GM21576 (cell line): ENCODE results near the gene MLKL.
"Not testable (repeated sequence)": the region's sequence is repeated elsewhere in the genome, so short reads cannot be mapped to it uniquely, and the experiment has no call there.

ENCODE experiments used
- ATAC-seq: cut with Tn5 transposase; IDR thresholded peaks from one replicate; pipeline ENCODE4 v1.9.1; 2021; ENCODE audit warnings: mild to moderate bottlenecking, moderate library complexity; ENCODE audit not compliant: unreplicated experiment

Gene MLKL

DNA sequence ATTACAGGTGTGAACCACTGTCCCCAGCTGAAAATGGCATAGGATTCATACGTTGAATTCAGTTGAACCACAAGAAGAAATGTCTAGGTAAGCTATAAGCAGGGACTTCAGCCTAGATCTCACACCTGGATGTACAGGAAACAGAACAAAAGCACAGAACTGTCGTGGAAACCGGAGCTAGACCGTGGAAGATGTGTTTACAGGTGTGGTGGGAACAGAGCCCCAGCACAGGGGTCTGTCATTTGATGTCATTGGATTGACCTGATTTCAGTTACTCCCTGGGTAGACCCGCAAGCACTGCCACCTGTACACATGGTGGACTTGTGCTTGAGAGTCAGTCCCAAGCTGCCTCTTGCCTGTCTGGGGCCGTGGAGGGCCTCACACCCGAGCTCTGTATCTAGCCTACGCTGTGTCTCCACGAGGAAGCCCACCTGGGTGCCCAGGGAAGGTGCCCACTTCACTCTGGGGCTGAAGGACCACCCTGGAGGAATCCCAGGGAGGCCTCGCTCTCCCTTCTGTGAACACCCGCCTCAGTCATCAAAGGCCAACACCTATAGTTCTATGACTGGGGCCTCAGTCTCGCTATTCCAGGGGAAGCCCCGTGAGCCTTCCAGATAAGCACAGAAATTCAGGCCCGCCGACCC, 32.2 kb upstream of the MLKL start:
- no peak for ATAC-seq

DNA sequence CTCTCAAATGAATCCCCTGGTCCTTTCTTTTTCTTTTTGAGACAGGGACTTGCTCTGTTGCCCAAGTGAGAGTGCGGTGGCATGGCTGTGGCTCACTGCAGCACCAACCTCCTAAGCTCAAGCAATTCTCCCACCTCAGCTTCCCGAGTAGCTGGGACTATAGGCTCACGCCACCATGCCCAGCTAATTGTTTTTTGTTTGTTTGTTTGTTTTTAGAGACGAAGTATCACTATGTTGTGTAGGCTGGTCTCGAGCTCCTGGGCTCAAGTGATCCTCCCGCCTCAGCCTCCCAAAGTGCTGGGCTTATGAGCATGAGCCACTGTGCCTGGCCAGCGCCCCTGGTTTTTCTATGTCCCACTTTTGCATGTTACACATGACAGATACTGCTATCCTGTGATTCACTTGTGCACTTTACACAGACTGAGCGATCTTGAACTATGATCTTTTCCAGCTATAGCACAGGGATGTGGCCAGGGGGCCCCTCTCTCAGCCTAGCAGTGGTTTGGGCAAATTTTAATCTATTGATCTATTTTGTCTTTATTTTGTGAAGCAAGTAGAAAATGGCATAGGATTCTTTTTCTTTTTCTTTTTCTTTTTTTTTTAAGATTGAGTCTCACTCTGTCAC, 31.3 kb upstream of the MLKL start:
- no peak for ATAC-seq

DNA sequence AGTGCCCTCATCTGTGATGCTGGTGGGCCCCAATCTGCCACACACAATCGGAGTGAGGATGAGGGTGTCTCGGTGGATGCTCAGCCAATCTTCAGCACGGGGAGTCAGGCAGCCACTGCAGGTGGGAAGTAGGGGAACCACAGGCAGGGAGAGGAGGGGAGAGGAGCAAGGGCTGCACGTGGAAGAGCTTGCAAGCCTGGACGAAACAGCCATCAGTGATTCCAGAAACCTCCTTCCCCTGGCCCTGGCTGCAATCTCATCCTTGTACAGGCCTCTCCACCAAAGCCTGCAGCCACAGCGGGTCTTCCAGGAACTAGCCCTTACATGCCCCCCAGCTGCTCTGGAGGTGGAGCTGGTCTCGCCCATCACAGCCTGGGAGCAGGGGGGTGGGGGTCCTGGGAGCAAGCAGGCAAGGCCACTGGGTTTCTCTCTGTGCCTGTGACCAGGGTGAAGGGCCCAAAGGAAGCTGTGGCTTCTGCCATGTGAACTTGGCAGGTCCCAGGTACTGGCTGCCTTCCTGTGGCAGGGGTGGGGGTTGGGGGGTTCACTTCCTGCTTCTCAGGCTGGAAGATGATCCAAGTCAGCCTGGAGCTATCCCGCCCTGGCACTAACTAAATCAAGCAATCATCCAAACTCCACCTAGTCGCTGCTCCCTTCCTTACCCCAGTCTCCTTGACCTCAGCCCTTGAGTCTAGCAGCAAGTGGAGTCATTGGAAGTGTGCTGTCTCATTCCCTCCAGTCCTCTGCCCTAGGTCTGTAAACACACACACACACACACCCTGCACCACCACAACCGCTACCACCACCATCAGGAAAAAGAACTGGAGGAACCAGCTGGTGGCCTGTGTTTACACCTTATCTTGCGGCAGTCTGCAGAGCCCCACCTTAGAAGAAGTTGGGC, 29.4 kb upstream of the MLKL start:
- ATAC-seq: no peak

DNA sequence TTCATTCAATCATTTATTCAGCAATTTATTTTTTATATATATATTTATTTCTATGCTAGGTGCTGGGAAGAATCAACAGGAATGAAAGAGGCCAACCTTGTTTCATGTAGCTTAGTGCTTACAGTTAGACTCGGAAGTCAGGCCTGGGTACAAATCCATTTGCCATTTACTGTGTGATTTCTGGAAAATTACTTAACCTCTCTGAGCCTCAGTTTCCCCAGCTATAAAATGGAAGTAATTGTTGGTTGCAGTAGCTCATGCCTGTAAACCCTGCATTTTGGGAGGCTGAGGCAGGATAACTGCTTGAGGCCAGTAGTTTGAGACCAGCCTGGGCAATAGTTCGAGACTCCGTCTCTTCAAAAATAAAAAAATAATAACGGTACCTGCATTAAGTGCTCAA, 27.2 kb upstream of the MLKL start:
- ATAC-seq: no peak

DNA sequence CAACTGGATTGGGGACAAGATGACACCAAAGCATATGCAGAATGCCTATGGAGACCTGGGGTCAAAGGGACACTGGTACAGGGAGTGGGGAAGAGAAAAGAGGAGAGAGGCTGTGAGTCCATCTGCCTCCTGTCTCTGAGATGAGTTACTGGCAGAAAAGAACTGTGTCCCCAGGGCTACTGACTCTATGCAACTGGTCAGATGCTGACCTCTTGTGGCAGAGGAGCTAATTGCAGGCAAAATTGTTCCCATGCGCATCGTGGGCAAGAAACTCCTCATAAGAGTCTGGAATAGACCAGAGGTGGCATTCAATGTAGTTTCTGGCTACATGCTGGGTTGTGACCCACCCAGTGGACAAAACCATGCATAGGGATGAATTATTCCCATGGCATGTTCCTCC, 26.1 kb upstream of the MLKL start:
- ATAC-seq: no peak

DNA sequence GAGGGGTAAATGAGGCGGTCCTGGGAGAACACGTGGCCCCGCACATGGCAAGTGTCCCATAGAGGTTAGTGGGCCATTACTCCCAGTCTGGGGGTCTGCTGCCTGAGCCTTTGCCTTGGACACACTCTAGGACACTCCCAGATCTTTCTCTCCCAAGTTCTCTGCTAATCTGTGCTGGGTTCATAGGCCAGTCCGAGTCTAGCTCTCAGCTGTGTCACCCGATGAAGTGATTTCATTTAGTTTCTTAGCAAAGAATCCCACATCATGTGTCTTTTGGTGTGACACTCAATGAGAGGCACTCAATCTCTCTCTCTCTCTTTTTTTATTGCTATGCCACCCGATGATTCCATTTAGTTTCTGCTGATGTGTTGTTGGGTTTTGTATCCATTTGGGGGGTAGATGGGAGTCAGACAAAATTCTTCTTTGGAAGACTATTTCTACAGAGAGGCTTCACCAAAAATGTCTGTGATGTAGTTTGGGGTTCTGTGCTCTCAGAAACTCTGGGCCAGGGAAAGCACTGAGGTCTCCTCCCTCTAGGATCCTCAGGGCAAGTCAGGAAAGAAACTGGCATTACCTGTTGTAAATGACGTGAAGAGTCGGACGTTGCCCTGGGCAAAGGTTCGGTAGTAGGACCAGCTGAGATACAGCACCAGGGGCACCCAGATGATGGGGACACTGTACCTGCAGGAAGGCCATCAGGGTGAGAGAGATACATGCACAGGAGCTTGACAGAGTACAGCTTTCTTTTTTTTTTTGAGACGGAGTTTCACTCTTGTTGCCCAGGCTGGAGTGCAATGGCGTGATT, 25.2 kb upstream of the MLKL start:
- ATAC-seq: no peak

DNA sequence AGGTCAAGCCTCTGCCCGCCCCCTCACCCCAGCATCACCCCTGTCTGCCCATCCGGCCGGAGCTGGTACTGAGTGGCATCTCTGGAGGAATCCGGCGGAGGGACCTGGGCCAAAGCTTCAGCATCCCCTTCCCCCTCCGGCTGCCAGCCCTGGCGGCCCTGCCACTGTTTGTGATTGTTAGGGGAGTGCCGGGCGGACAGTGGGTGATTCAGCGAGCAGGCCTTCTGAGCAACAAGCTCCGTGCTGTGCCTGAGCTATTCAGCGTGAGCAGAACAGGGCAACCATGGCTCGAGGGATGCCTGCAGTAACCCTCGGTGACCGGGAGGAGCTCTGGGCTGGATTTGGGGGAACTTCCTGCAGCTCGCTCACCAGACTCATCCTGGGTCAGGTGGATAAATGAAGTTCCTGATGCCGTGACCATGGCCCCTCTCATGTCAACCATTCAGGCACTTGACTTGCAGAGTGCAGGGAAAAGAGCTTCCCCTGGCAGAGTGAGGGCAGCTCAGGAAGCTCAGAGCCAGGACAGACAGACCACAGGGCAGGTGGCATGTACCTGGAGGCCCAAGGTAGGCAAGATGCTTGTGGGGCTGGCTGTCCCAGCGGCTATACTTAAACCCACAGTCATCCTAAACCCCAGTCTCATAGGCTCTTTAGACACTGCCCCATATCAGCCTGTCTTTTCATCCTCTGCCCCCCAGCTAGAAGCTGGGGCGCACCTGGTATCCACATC, 24.3 kb upstream of the MLKL start:
- ATAC-seq: no peak

DNA sequence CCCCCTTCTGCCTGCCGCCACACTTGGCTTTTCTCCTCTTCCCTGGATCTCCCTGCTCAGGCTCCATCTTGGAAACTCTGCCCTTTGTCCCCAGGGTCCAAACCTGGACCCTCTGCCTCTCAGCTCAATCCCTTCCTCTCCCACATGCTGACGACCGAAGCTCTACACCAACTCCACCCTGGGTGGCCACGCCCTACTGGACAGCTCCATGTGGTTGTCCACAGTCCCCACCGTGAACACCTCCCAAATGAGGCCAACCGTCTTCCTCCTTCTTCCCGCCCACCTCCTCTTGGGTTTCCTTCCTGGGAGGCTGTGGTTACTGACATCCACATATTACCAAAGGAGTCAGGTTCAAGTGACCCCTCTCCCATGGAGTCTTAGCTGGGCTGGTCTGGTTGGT, 22.6 kb upstream of the MLKL start:
- no peak for ATAC-seq

DNA sequence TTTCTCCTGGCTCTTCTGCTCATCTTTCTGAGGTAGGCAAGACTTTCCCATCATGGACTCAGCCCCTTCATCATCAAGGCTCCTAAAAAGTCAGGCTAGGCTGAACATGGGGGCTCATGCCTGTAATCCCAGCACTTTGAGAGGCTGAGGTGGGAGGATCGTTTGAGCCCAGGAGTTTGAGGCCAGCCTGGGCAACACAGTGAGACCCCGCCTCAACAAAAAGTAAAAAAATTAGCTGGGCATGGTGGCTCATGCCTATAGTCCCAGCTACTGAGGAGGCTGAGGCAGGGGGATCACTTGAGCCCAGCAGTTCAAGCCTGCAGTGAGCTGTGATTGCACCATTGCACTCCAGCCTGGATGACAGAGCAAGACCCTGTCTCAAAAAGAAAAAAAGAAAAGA, 21.5 kb upstream of the MLKL start:
- not testable (repeated sequence) for ATAC-seq

DNA sequence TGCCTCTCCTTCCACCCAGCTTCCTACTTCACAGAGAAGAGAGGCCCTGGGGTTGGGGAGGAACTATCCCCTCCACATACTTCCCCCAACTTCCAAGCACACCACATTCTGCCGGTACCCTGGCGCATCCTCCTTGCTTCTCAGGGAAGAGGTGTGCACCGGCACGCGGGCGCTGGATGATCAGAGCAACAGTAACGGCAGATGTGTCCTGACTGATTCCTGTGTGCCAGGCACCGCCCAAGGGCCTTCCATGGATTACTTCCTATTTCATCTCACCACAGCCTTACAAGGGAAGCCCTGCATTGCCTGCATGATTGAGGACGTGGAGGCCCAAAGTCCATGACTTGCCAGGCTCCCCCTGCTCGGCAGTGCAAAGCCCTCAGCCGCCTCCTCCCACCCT, 21.1 kb upstream of the MLKL start:
- no peak for ATAC-seq

DNA sequence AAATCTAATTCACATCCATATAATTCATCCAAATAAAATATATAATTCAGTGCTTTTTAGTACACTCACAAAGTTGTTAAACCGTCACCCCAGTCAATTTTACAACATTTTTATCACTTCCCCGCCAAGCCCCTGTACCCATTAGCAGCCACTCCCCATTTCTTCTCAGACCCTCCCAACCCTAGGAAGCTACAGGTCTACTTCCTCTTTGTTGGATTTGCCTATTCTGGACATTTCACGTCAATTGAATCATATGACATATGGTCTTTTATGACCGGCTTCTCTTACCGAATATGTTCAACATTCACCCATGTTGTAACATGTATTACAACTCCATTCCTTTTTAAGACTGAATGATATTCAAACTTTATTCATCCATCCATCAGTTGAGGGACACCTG, 19.9 kb upstream of the MLKL start:
- ATAC-seq: no peak

DNA sequence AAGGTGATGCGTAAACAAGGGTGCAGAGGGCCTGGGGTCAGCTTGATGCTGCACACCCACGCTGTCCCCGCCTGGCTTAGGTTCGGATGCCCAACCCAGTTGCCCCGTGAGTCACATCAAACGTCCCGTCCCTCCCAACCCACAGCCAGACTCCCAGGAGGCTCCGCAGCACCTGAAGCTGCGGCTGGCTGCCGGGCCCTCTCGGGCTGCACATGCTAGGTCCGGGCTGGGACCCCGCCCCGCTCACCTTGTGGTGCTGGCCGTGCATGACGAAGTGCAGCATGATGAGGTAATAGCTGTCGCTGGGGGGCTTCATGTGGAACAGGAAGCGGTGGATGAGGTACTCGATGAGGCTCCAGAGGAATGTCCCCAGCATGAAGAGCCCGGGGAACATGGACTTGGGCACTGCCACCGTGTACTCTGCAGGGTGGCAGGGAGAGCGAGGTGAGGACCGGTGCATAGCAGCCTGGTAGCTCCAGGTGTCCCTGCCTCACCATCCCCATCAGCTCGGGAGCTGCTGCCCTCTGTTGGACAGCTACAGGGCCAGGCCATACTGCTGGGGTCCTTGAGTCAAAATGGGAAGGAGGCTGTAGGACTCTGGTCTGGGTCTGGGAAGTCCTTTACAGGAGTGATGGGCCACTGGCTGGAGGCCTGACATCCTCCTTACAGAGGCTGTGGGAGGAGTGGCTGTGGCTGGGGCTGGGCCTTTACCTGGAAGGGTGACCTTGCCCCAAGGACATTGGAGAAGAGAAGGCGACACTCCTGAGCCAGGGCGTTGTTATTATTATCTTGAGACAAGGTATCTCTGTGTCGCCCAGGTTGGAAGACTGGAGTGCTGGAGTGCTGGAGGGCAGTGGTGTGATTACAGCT, 18.3 kb upstream of the MLKL start:
- ATAC-seq: no peak

DNA sequence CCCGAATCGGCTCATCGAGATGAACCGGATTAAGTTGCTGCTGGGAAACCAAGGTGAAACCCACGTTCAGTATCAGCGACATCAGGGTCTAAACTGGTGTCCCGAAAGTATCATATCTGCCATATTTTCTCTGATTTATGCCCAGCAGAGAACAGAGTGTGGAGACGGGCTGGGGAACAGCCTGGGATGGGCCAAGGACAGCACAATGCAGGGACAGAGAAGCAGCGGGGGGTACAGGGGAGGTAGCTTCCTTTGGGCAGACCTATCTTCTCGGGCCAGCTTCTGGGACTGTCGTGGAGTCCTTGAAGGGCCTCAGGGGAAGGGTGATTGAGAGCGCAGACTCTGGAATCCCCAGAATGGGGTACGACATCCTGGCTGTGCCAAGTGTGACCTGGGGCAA, 17.5 kb upstream of the MLKL start:
- no peak for ATAC-seq

DNA sequence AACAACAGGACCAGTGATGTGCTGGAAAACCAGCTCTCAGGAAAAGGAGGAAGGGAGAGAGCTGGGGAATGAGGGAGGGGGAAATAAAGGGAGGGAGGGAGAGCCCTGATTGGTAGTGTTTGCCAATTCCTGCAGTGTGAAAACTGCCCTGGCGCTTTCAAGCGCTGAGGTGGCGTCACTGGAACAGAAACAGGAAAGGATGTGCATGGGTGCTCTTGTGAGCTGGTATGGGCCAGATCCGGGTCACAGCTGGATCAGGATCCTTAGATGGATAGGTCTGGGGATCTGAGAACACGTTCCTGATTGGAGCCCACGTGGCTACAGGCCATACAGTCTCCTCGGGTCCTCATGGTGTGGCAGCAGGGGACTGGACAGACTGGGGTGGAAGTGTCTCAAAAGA, 16.7 kb upstream of the MLKL start:
- ATAC-seq: no peak

DNA sequence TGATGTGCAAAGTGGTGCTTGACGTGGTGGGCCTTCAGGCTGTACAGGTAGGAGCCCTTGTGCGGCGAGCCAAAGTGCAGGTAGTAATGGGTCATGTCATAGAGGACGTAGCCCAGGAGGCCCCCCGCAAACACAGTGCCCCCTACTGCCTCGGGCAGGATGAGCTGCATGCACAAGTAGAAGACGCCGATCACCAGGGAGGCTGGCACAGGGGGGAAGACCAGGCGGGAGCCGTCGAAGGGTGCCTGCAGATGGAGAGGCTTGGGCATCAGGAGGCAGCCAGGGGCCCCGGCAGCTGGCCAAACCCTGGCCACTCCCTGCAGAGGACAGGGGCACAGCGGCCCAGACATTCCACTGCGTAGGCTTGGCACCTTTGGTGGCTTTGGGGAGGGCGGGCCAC, 15.7 kb upstream of the MLKL start:
- ATAC-seq: no peak

DNA sequence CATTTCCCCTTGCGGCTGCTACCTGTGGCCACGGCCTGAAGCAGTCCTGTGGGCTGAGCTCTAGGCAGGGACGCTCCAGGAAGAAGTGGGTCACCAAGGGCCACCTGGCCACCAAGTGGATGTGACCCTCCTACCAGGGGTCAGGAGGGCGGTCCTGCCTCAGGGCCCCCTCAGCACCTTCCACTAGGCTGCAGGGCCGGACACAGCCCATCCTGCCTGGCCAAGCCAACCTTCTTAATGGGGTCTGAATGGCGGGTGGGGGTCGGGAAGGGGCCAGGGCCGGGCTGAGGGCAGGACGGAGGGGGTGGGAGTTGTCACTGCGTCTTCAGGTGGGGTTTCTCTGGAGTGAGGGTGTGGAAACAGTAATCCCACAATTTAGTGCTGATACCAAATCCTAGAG, 13.2 kb upstream of the MLKL start:
- no peak for ATAC-seq

DNA sequence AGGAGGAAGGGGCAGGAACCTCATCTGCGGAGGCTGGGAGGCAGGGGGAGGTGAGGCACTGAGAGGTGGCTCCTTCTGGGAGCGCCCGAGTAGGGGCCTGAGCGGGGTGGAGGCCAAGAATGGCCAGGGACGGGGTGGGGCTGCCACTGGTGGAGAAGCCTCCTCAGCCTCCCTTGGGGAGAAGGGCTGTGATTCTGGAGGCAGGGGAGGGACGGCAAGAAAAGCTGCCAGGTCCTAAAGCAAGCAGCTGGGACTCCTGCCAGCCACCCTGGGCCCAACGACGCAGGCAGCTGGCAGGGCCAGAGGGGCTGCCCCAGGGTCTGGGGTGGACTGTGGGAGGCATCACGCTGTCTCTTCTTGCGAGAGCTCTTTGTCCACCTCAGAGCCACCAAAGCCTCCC, 12.7 kb upstream of the MLKL start:
- no peak for ATAC-seq

DNA sequence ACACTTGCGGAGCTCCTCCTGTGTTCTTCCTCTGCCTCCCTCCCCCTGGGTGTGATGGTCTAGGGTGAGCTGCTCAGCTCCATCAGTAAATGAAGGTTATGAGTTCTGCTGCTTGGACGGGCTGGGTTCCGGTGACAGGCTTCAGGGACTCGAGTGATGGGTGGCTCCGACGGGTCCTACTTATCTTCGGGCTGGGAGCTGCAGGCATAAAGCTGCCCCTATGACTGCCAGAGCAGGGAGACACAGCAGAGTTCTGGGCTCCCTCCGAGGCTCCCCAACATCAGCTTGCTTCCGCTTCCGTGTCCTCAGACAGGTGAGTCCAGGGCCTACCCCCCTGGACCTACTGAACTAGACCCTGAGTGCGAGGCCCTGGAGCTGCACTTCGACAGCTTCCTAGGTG, 11.3 kb upstream of the MLKL start:
- no peak for ATAC-seq

DNA sequence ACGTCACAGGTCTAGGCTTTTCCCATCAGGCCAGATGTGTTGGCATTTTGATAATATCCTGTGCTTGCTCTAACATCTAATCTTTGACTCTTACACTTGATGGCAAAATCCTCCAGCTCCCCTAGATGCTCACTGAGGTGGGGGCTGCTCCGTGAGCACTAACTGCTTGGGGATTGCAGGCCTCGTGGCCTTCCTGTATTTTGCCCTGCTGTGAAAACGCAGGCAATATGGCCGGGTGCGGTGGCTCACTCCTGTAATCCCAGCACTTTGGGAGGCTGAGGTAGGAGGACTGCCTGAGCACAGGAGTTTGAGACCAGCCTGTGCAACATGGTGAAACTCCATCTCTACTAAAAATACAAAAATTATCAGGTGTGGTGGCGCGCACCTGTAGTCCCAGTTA, 9.7 kb upstream of the MLKL start:
- ATAC-seq: no peak

DNA sequence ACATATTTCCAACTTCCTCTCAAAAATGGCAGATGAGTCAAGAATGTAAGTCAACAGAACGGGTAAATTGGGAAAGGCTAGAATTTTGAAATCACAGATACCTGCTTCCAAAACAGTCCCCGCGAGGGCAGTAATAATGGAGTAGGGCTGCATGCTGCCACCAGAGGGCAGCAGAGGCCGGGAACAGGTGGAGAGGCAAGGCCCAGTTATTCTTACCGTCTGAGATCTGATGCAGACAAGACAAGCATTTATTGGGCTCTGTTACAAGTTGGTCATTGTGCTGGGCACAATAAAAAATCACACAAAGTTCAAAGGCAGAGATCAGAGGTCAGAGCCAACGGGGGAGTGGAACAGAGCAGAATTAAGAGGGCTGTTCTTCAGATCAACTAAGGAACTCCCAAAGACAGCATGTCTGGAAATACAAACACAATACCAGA, 8.8 kb upstream of the MLKL start:
- peak; percentile 86 for ATAC-seq
